ENCODE measurements around the gene PLSCR3.

DNA sequence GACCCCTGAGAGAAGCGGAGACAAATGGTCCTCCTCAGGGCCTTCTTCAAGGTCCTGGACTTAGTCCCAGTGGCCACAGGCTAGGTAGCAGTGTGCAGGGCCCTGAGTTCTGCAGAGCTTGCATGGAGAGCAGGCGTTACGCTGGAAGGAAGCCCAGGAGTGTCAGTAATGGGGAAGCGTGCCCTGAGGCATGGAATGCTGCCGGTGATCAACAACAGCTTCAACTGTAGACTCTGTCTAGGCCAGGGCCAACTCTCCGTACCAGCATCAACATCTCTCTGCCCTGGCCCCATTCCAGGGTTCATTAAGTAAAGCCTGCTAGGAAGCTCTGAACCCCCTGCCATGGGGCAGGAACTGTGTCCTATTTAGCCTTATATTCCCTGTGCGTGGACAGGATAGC lies 14.0 kb downstream of the PLSCR3 start:
- no peak for TF ChIP-seq EZH2phosphoT487 (IDR thresholded peaks at IDR 0.05; ENCODE audit: borderline replicate concordance)
- TF ChIP-seq, protein P1, sequence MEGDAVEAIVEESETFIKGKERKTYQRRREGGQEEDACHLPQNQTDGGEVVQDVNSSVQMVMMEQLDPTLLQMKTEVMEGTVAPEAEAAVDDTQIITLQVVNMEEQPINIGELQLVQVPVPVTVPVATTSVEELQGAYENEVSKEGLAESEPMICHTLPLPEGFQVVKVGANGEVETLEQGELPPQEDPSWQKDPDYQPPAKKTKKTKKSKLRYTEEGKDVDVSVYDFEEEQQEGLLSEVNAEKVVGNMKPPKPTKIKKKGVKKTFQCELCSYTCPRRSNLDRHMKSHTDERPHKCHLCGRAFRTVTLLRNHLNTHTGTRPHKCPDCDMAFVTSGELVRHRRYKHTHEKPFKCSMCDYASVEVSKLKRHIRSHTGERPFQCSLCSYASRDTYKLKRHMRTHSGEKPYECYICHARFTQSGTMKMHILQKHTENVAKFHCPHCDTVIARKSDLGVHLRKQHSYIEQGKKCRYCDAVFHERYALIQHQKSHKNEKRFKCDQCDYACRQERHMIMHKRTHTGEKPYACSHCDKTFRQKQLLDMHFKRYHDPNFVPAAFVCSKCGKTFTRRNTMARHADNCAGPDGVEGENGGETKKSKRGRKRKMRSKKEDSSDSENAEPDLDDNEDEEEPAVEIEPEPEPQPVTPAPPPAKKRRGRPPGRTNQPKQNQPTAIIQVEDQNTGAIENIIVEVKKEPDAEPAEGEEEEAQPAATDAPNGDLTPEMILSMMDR (conservative IDR thresholded peaks at IDR 0.05; ENCODE audit: low read length) = no peak

Data from Loucy (cell line).